ENCODE data around the gene ABCA1.

GRCh38 chr9:104972242-104972866 is 44.4 kb upstream of the ABCA1 start:
- TF ChIP-seq POLR2A (IDR thresholded peaks at IDR 0.05; ENCODE audit: low read depth, low read length), result no peak
- no peak for TF ChIP-seq MAFK (IDR thresholded peaks at IDR 0.05; ENCODE audit: low read depth, low read length)
- TF ChIP-seq BHLHE40 (IDR thresholded peaks at IDR 0.05; ENCODE audit: low read depth, low read length), result no peak
- TF ChIP-seq MXI1 (IDR thresholded peaks at IDR 0.05; ENCODE audit: borderline replicate concordance, low read depth, low read length), result no peak
- TF ChIP-seq CEBPB (IDR thresholded peaks at IDR 0.05; ENCODE audit: low read depth, low read length), result no peak
- no peak for TF ChIP-seq RAD21 (IDR thresholded peaks at IDR 0.05; ENCODE audit: low read length)
- no peak for TF ChIP-seq CTCF (conservative IDR thresholded peaks at IDR 0.05; ENCODE audit: low read depth, low read length)
- no peak for TF ChIP-seq FOS (IDR thresholded peaks at IDR 0.05; ENCODE audit: low read depth, low read length)
- no peak for TF ChIP-seq RCOR1 (IDR thresholded peaks at IDR 0.05; ENCODE audit: insufficient replicate concordance, low read length)
- TF ChIP-seq SMC3 (IDR thresholded peaks at IDR 0.05; ENCODE audit: low read depth, low read length), result no peak
- TF ChIP-seq USF2 (IDR thresholded peaks at IDR 0.05; ENCODE audit: low read depth, low read length), result no peak
